Neural cell (in vitro differentiated cells): ENCODE measurements around the gene BRF1. TPM values are rescaled to one million over a fixed set of nuclear protein-coding genes. Genes with fewer than 3 reads are reported as not detected.

Experiments
- H2AFZ ChIP-seq: fragments of 200-600, 300-800 bp; sonication (generic), shearing (Covaris generic); 2 replicates; pipeline ENCODE4 v1.6.0; 2014; ENCODE audit warnings: low read depth, mild to moderate bottlenecking, antibody characterized with exemption, low read length, moderate library complexity
- H3F3A ChIP-seq: fragments of 200-600 bp; shearing (Covaris generic); 2 replicates; pipeline ENCODE4 v1.6.1; 2016; ENCODE audit warnings: mild to moderate bottlenecking, moderate library complexity, mixed read lengths, antibody characterized with exemption, low read length; ENCODE audit not compliant: insufficient read depth, poor library complexity, severe bottlenecking
- H3K27ac ChIP-seq: fragments of 200-600, 300-800 bp; sonication (generic), shearing (Covaris generic); 2 replicates; pipeline ENCODE4 v1.5.1; 2014; ENCODE audit warnings: mild to moderate bottlenecking, low read length, moderate library complexity
- H3K27me3 ChIP-seq: fragments of 300-800, 200-600 bp; sonication (generic), shearing (Covaris generic); 2 replicates; pipeline ENCODE4 v1.6.0; 2014; ENCODE audit warnings: mild to moderate bottlenecking, low read depth, low read length, moderate library complexity; ENCODE audit not compliant: insufficient read depth
- H3K36me3 ChIP-seq: fragments of 300-800, 200-600 bp; sonication (generic), shearing (Covaris generic); 2 replicates; pipeline ENCODE4 v1.5.1; 2014; ENCODE audit warnings: mild to moderate bottlenecking, antibody characterized with exemption, low read length, moderate library complexity; ENCODE audit not compliant: insufficient read depth
- H3K4me2 ChIP-seq: fragments of 300-800, 200-600 bp; sonication (generic), shearing (Covaris generic); 2 replicates; pipeline ENCODE4 v1.6.0; 2014; ENCODE audit warnings: mild to moderate bottlenecking, low read length
- H3K4me3 ChIP-seq: fragments of 300-800, 200-600 bp; sonication (generic), shearing (Covaris generic); 2 replicates; pipeline ENCODE4 v1.5.1; 2014; ENCODE audit warnings: mild to moderate bottlenecking, low read length, moderate library complexity
- H3K79me2 ChIP-seq: fragments of 200-600 bp; shearing (Covaris generic); replicated peaks from 2 replicates; pipeline ENCODE4 v1.6.0; 2014; ENCODE audit warnings: mild to moderate bottlenecking, low read length, moderate library complexity; ENCODE audit not compliant: insufficient read depth
- H3K9ac ChIP-seq: fragments of 300-800, 200-600 bp; sonication (generic), shearing (Covaris generic); 2 replicates; pipeline ENCODE4 v1.6.1; 2016; ENCODE audit warnings: mild to moderate bottlenecking, low read length, mixed read lengths
- H3K9me2 ChIP-seq: fragments of 200-600 bp; shearing (Covaris generic); 2 replicates; pipeline ENCODE4 v1.6.1; 2016; ENCODE audit warnings: mild to moderate bottlenecking, low read length, mixed read lengths; ENCODE audit not compliant: insufficient read depth
- H3K9me3 ChIP-seq: fragments of 200-600, 300-800 bp; sonication (generic), shearing (Covaris generic); 2 replicates; pipeline ENCODE4 v1.6.1; 2016; ENCODE audit warnings: mild to moderate bottlenecking, mixed run types, low read length, moderate library complexity, mixed read lengths
- H4K20me1 ChIP-seq: fragments of 200-600 bp; shearing (Covaris generic); 2 replicates; pipeline ENCODE4 v1.6.1; 2016; ENCODE audit warnings: mild to moderate bottlenecking, mixed run types; ENCODE audit not compliant: insufficient read depth
- CTCF ChIP-seq: fragments of 450-650 bp; IDR thresholded peaks from 2 replicates; pipeline ENCODE4 v1.5.1; 2014; ENCODE audit warnings: antibody characterized with exemption, mild to moderate bottlenecking, moderate library complexity; ENCODE audit not compliant: poor library complexity, severe bottlenecking
- EP300 ChIP-seq: fragments of 450-650 bp; conservative IDR thresholded peaks from 2 replicates; pipeline ENCODE4 v1.6.1; 2014; ENCODE audit warnings: antibody characterized with exemption, mild to moderate bottlenecking, moderate library complexity; ENCODE audit not compliant: poor library complexity, severe bottlenecking
- EZH2 ChIP-seq: fragments of 200-600, 300-800 bp; shearing (Covaris generic), sonication (generic); IDR thresholded peaks from 2 replicates; pipeline ENCODE4 v1.6.1; 2014; ENCODE audit warnings: antibody characterized with exemption, low read length, borderline replicate concordance, mild to moderate bottlenecking; ENCODE audit not compliant: insufficient read depth, poor library complexity, severe bottlenecking
- MXI1 ChIP-seq: fragments of 450-650 bp; conservative IDR thresholded peaks from 2 replicates; pipeline ENCODE4 v1.6.1; 2014; ENCODE audit warnings: antibody characterized with exemption, mild to moderate bottlenecking; ENCODE audit not compliant: poor library complexity, severe bottlenecking
- POLR2AphosphoS5 ChIP-seq: IDR thresholded peaks from 2 replicates; pipeline ENCODE4 v1.6.1; 2012
- RAD21 ChIP-seq: fragments of 450-650 bp; conservative IDR thresholded peaks from 2 replicates; pipeline ENCODE4 v1.6.1; 2014; ENCODE audit warnings: antibody characterized with exemption, mild to moderate bottlenecking, moderate library complexity
- SMC3 ChIP-seq: fragments of 450-650 bp; conservative IDR thresholded peaks from 2 replicates; pipeline ENCODE4 v1.6.1; 2014; ENCODE audit warnings: antibody characterized with exemption, mild to moderate bottlenecking, moderate library complexity; ENCODE audit not compliant: poor library complexity
- TAF1 ChIP-seq: IDR thresholded peaks from 2 replicates; pipeline ENCODE4 v1.6.1; 2012; ENCODE audit warnings: low read depth
- polyA plus RNA-seq: library from polyadenylated mRNA; depleted of rRNA; stranded (reverse); fragments of >200 nt; gene quantifications from 2 replicates; pipeline ENCODE4 v1.2.3, GENCODE V29; 2014
- TF ChIP-seq, protein P1 (sequence below): IDR thresholded peaks from 2 replicates; pipeline ENCODE4 v1.6.1; 2012; ENCODE audit warnings: borderline replicate concordance

Gene BRF1
- polyA plus RNA-seq, 1 donor from 2014 or later, result 69.4 TPM

DNA sequence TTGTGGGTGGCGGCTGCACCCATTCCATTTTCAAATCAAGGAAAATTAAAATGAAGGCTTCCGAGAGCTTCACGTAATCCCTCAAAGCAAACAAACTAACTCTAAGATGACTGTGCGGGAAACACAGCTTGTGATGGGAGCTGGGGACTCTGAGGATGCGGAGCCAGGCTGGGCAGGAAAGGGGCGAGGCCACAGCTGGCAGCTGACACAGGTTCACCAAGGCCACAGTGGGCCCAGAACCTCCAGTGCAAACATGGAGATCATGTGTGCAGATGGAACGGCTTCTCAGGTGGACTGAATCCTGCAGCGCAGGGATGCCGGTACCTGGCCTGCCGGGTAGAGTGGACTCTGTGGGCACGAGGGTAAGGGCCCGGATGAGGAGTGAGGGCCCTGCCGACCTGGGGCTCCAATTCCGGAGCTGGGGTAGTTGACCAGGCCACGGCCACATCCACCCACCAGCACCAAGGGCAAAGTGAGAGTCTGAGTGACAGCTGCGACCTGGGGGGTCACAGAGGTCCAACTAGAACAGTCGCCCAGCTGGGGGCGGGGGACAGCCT lies 71.6 kb downstream of the BRF1 start:
- Histone ChIP-seq H4K20me1 (no peaks in the 10 kb centered on the region), H3K36me3 (peaks cover 7% of the 10 kb centered on the region), H3K9me2 (no peaks in the 10 kb centered on the region), H3K9ac (no peak overlapping the region), H3K27me3 (no peaks in the 10 kb centered on the region), H3K9me3 (no peaks in the 10 kb centered on the region), H3K4me2 (no peak overlapping the region), H3K27ac (no peak overlapping the region), H3K79me2 (no peaks in the 10 kb centered on the region), H3K4me3 (no peak overlapping the region), H2AFZ (no peak overlapping the region), H3F3A (no peaks in the 10 kb centered on the region)
- TF ChIP-seq EP300, result no peak
- no peak for TF ChIP-seq POLR2AphosphoS5
- TF ChIP-seq CTCF, result no peak
- no peak for TF ChIP-seq MXI1
- TF ChIP-seq TAF1, result no peak
- TF ChIP-seq RAD21, result no peak
- TF ChIP-seq, protein P1, sequence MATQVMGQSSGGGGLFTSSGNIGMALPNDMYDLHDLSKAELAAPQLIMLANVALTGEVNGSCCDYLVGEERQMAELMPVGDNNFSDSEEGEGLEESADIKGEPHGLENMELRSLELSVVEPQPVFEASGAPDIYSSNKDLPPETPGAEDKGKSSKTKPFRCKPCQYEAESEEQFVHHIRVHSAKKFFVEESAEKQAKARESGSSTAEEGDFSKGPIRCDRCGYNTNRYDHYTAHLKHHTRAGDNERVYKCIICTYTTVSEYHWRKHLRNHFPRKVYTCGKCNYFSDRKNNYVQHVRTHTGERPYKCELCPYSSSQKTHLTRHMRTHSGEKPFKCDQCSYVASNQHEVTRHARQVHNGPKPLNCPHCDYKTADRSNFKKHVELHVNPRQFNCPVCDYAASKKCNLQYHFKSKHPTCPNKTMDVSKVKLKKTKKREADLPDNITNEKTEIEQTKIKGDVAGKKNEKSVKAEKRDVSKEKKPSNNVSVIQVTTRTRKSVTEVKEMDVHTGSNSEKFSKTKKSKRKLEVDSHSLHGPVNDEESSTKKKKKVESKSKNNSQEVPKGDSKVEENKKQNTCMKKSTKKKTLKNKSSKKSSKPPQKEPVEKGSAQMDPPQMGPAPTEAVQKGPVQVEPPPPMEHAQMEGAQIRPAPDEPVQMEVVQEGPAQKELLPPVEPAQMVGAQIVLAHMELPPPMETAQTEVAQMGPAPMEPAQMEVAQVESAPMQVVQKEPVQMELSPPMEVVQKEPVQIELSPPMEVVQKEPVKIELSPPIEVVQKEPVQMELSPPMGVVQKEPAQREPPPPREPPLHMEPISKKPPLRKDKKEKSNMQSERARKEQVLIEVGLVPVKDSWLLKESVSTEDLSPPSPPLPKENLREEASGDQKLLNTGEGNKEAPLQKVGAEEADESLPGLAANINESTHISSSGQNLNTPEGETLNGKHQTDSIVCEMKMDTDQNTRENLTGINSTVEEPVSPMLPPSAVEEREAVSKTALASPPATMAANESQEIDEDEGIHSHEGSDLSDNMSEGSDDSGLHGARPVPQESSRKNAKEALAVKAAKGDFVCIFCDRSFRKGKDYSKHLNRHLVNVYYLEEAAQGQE, result no peak
- no peak for TF ChIP-seq SMC3
- no peak for TF ChIP-seq EZH2

GRCh38 chr14:105228562-105228961 lies 72.2 kb downstream of the BRF1 start:
- no peaks in the 10 kb centered on the region for H3K9me2 ChIP-seq
- TF ChIP-seq SMC3 (no peak), CTCF (no peak), MXI1 (no peak), EP300 (no peak), EZH2 (no peak), RAD21 (no peak)
- H3K9ac ChIP-seq, result no peak overlapping the region
- peaks cover 7% of the 10 kb centered on the region for H3K36me3 ChIP-seq
- no peaks in the 10 kb centered on the region for H3F3A ChIP-seq
- no peak overlapping the region for H3K4me2 ChIP-seq
- H3K27ac ChIP-seq, result no peak overlapping the region
- H3K79me2 ChIP-seq, result no peaks in the 10 kb centered on the region
- no peaks in the 10 kb centered on the region for H3K9me3 ChIP-seq
- no peak overlapping the region for H2AFZ ChIP-seq
- H3K27me3 ChIP-seq, result no peaks in the 10 kb centered on the region
- H4K20me1 ChIP-seq, result no peaks in the 10 kb centered on the region
- H3K4me3 ChIP-seq, result no peak overlapping the region
